GM19099 (cell line): Measurements from ENCODE around the gene ATP7A.

Experiments
- POLR2A ChIP-seq: IDR thresholded peaks from 3 replicates; pipeline ENCODE4 v1.6.1; 2011; ENCODE audit warnings: low read depth; ENCODE audit not compliant: insufficient read length; ENCODE audit errors: extremely low read depth

Gene ATP7A

GRCh38 chrX:77935886-77936285, 25.4 kb downstream of the ATP7A start:
- no peak for TF ChIP-seq POLR2A

- TF ChIP-seq POLR2A, result no peak
These were observed 25.8 kb downstream of the ATP7A start for GRCh38 chrX:77936299-77936698.

GRCh38 chrX:77937291-77937690, 26.8 kb downstream of the ATP7A start:
- no peak for TF ChIP-seq POLR2A

- TF ChIP-seq POLR2A, result no peak
These were observed 27.7 kb downstream of the ATP7A start for GRCh38 chrX:77938083-77938680.

GRCh38 chrX:77945910-77946545, 35.5 kb downstream of the ATP7A start:
- no peak for TF ChIP-seq POLR2A

GRCh38 chrX:77946571-77946970, 36.1 kb downstream of the ATP7A start:
- no peak for TF ChIP-seq POLR2A

- no peak for TF ChIP-seq POLR2A
These were observed 39.3 kb downstream of the ATP7A start for GRCh38 chrX:77949840-77950239.

GRCh38 chrX:77952173-77952572, 41.7 kb downstream of the ATP7A start:
- TF ChIP-seq POLR2A, result no peak

- TF ChIP-seq POLR2A, result no peak
These were observed 42.8 kb downstream of the ATP7A start for GRCh38 chrX:77953302-77953701.

GRCh38 chrX:77953708-77954107, 43.2 kb downstream of the ATP7A start:
- no peak for TF ChIP-seq POLR2A

- no peak for TF ChIP-seq POLR2A
These were observed 50.1 kb downstream of the ATP7A start for GRCh38 chrX:77960567-77960966.

GRCh38 chrX:77961063-77961462, 50.6 kb downstream of the ATP7A start:
- no peak for TF ChIP-seq POLR2A

- no peak for TF ChIP-seq POLR2A
These were observed 51.8 kb downstream of the ATP7A start for GRCh38 chrX:77962068-77962902.

- no peak for TF ChIP-seq POLR2A
These were observed 55.9 kb downstream of the ATP7A start for GRCh38 chrX:77966361-77966760.

- TF ChIP-seq POLR2A, result no peak
These were observed 57.1 kb downstream of the ATP7A start for GRCh38 chrX:77967631-77968030.

- no peak for TF ChIP-seq POLR2A
These were observed 59.0 kb downstream of the ATP7A start, which contains the start of gene PGAM4 for GRCh38 chrX:77969538-77969937. TSS of gene PGAM4 (minus strand) at chrX:77969638. CDS start at chrX:77969638, 0 bp downstream.

GRCh38 chrX:77975755-77976154, 65.3 kb downstream of the ATP7A start:
- TF ChIP-seq POLR2A, result no peak

- no peak for TF ChIP-seq POLR2A
These were observed 66.6 kb downstream of the ATP7A start for GRCh38 chrX:77977095-77977494.
